Liver (tissue), 9 donors: Measurements from ENCODE around the gene PPT1. TPM values are rescaled to one million over a fixed set of nuclear protein-coding genes. Genes with fewer than 3 reads are reported as not detected.

Experiments
- DNase-seq: peaks from one replicate; pipeline ENCODE4 v3.0.0-alpha.2; 2017; ENCODE audit warnings: low spot score
- H3K27ac ChIP-seq, 2 donors: one replicate each; pipeline ENCODE4 v1.7.0; 2013; ENCODE audit warnings: inconsistent platforms in 2 of 2, low read length in 2 of 2, control low read depth in 1 of 2, low read depth in 1 of 2, mild to moderate bottlenecking in 1 of 2
- H3K27me3 ChIP-seq, 4 donors: one replicate each; pipeline versions ENCODE4 v1.6.1 to v1.7.0; 2013; ENCODE audit warnings: low read length in 3 of 4, inconsistent platforms in 1 of 4, mild to moderate bottlenecking in 1 of 4, moderate library complexity in 1 of 4; ENCODE audit not compliant: control insufficient read depth in 4 of 4, insufficient read depth in 4 of 4
- H3K36me3 ChIP-seq, 4 donors: one replicate each; pipeline versions ENCODE4 v1.6.1 to v1.7.0; 2013; ENCODE audit warnings: low read length in 3 of 4, mild to moderate bottlenecking in 3 of 4, low read depth in 1 of 4, moderate library complexity in 1 of 4; ENCODE audit not compliant: control insufficient read depth in 4 of 4, insufficient read depth in 3 of 4
- H3K4me1 ChIP-seq, 4 donors: one replicate each; pipeline versions ENCODE4 v1.6.1 to v1.7.0; 2013; ENCODE audit warnings: low read length in 3 of 4, mild to moderate bottlenecking in 3 of 4, moderate library complexity in 1 of 4; ENCODE audit not compliant: control insufficient read depth in 4 of 4, insufficient read depth in 4 of 4
- H3K4me3 ChIP-seq, 3 donors: one replicate each; pipeline versions ENCODE4 v1.6.1 to v1.7.0; 2013; ENCODE audit warnings: low read length in 3 of 3, control low read depth in 1 of 3, low read depth in 1 of 3, mild to moderate bottlenecking in 1 of 3
- H3K9ac ChIP-seq, 2 donors: one replicate each; pipeline ENCODE4 v1.7.0; 2013; ENCODE audit warnings: low read length in 2 of 2, mild to moderate bottlenecking in 2 of 2, moderate library complexity in 2 of 2, control low read depth in 1 of 2, low read depth in 1 of 2
- H3K9me3 ChIP-seq, 4 donors: one replicate each; pipeline versions ENCODE4 v1.6.1 to v1.7.0; 2013; ENCODE audit warnings: low read length in 3 of 4; ENCODE audit not compliant: control insufficient read depth in 4 of 4
- EGR1 ChIP-seq, 2 donors: IDR thresholded peaks; 2 replicates each; pipeline ENCODE4 v1.6.1; 2016 to 2018; ENCODE audit warnings: antibody characterized with exemption in 2 of 2, low read depth in 2 of 2
- FOXA1 ChIP-seq: IDR thresholded peaks from 2 replicates; pipeline ENCODE4 v1.6.1; 2016; ENCODE audit warnings: antibody characterized with exemption
- FOXA2 ChIP-seq: IDR thresholded peaks from 2 replicates; pipeline ENCODE4 v1.6.1; 2016; ENCODE audit warnings: antibody characterized with exemption
- GABPA ChIP-seq, 2 donors: IDR thresholded peaks in 1 of 2; conservative IDR thresholded peaks in 1 of 2; 2 replicates each; pipeline ENCODE4 v1.6.1; 2016; ENCODE audit warnings: antibody characterized with exemption in 2 of 2, mild to moderate bottlenecking in 1 of 2, moderate library complexity in 1 of 2
- HNF4A ChIP-seq, 2 donors: conservative IDR thresholded peaks; 2 replicates each; pipeline ENCODE4 v1.6.1; 2016; ENCODE audit warnings: antibody characterized with exemption in 2 of 2, mild to moderate bottlenecking in 2 of 2
- HNF4G ChIP-seq: IDR thresholded peaks from 2 replicates; pipeline ENCODE4 v1.6.1; 2016; ENCODE audit warnings: antibody characterized with exemption
- JUND ChIP-seq, 2 donors: IDR thresholded peaks; 2 replicates each; pipeline ENCODE4 v1.6.1; 2016; ENCODE audit warnings: antibody characterized with exemption in 2 of 2
- NR2F2 ChIP-seq: IDR thresholded peaks from 2 replicates; pipeline ENCODE4 v1.6.1; 2016; ENCODE audit warnings: antibody characterized with exemption
- RAD21 ChIP-seq, 2 donors: IDR thresholded peaks; 2 replicates each; pipeline ENCODE4 v1.6.1; 2016; ENCODE audit warnings: antibody characterized with exemption in 2 of 2, mild to moderate bottlenecking in 2 of 2
- RXRA ChIP-seq, 2 donors: IDR thresholded peaks; 2 replicates each; pipeline ENCODE4 v1.6.1; 2017 to 2018; ENCODE audit warnings: antibody characterized with exemption in 2 of 2, mild to moderate bottlenecking in 1 of 2
- SP1 ChIP-seq: IDR thresholded peaks from 2 replicates; pipeline ENCODE4 v1.6.1; 2018; ENCODE audit warnings: antibody characterized with exemption, mild to moderate bottlenecking
- TAF1 ChIP-seq: conservative IDR thresholded peaks from 2 replicates; pipeline ENCODE4 v1.6.1; 2016; ENCODE audit warnings: antibody characterized with exemption, mild to moderate bottlenecking
- YY1 ChIP-seq: IDR thresholded peaks from 2 replicates; pipeline ENCODE4 v1.6.1; 2016; ENCODE audit warnings: antibody characterized with exemption, mild to moderate bottlenecking
- WGBS: extraction: QIAGEN DNeasy Blood & Tissue Kit; methylation state at CpG from one replicate; pipeline ENCODE4 v1.1.7; 2013; 5-methylcytosine and 5-hydroxymethylcytosine counted together
- polyA plus RNA-seq, 2 donors: library from polyadenylated mRNA; stranded (reverse) in 1 of 2; unstranded in 1 of 2; fragments of 200-250 nt in 1 of 2; fragments of >200 nt in 1 of 2; fragmentation: Nextera tagmentation in 1 of 2; extraction: Ambion mirVana in 1 of 2; gene quantifications; one replicate each; pipeline versions ENCODE4 v1.2.1 to v1.2.3, GENCODE V29; 2013 to 2015
- total RNA-seq, 2 donors: library from RNA; depleted of rRNA; stranded (reverse); fragments of >200 nt; gene quantifications; one replicate each; pipeline ENCODE4 v1.2.3, GENCODE V29; 2014
- TF ChIP-seq, protein P1 (sequence below): IDR thresholded peaks from 2 replicates; pipeline ENCODE4 v1.6.1; 2016; ENCODE audit warnings: antibody characterized with exemption, mild to moderate bottlenecking
- TF ChIP-seq, protein P2 (sequence below): IDR thresholded peaks from 2 replicates; pipeline ENCODE4 v1.6.1; 2016; ENCODE audit warnings: antibody characterized with exemption
- TF ChIP-seq, protein P3 (sequence below): fragments of 150-350 bp; IDR thresholded peaks from 2 replicates; pipeline ENCODE4 v1.5.1; 2017; ENCODE audit warnings: improper control_type of control experiment, low read depth, low read length; ENCODE audit not compliant: missing input control
- TF ChIP-seq, protein P4 (sequence below): IDR thresholded peaks from 2 replicates; pipeline ENCODE4 v1.6.1; 2016; ENCODE audit warnings: antibody characterized with exemption
- TF ChIP-seq, protein P5 (sequence below): IDR thresholded peaks from 2 replicates; pipeline ENCODE4 v1.6.1; 2016; ENCODE audit warnings: antibody characterized with exemption
- donor health status: healthy.
- donor health status: healthy.
- donor health status: healthy.
- donor health status: healthy.
- donor health status: healthy.

PPT1 gene
- total and polyA plus RNA-seq, 4 donors, result 15.4 to 46.8 (median 27.1) TPM

DNA sequence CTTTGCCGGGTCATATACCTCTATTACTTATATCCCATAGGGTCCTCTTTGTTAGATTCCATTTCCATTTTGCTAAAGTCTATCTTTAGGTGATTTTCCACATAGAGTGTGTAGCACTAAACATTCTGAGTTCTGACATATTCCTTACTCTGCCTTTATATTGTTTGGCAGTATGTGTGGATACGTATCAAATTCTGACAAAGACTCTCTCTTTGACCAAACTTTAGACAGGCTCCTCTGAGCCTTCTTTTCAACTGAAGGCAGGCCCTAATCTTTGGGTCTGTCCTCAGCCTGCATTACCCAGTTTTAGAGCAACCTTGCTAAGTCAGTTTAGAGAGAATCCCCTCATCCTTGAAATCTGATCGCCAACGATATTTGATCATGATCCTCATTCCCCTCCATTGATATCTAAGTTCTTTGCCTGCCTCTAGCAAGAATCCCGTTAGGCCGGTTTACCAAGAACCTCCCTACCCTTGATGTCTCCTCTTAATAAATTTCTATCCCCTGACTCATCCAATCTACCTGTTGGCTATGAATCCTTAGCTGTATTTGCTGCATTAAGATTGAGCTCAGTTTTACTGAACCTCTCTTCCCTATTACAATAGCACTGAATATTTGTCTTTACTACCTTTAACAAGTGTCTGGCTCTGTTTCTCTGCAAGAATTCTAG is 10.4 kb upstream of the PPT1 start (continued):
- TF ChIP-seq, protein P1, sequence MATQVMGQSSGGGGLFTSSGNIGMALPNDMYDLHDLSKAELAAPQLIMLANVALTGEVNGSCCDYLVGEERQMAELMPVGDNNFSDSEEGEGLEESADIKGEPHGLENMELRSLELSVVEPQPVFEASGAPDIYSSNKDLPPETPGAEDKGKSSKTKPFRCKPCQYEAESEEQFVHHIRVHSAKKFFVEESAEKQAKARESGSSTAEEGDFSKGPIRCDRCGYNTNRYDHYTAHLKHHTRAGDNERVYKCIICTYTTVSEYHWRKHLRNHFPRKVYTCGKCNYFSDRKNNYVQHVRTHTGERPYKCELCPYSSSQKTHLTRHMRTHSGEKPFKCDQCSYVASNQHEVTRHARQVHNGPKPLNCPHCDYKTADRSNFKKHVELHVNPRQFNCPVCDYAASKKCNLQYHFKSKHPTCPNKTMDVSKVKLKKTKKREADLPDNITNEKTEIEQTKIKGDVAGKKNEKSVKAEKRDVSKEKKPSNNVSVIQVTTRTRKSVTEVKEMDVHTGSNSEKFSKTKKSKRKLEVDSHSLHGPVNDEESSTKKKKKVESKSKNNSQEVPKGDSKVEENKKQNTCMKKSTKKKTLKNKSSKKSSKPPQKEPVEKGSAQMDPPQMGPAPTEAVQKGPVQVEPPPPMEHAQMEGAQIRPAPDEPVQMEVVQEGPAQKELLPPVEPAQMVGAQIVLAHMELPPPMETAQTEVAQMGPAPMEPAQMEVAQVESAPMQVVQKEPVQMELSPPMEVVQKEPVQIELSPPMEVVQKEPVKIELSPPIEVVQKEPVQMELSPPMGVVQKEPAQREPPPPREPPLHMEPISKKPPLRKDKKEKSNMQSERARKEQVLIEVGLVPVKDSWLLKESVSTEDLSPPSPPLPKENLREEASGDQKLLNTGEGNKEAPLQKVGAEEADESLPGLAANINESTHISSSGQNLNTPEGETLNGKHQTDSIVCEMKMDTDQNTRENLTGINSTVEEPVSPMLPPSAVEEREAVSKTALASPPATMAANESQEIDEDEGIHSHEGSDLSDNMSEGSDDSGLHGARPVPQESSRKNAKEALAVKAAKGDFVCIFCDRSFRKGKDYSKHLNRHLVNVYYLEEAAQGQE, result no peak
- TF ChIP-seq FOXA1, result no peak

DNA sequence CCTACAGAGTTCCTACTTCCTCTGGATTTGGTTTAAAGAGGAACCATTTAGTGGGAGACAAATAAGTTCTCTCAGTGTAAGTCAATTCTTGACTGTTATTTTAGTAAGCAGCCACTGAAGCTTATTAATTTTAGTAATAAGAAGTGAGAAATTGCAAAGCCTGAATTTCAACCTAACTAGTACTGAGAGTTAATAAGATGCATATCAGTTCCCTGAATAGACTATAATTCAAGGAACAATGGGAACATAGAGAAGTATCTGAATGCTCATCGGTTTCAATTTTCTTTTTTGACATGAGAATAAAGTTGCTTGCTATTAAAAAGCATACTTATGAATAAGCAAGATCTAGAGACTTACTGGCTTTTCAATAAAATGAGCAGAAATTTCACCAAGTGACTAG is 8.0 kb upstream of the PPT1 start:
- TF ChIP-seq HNF4A (conservative IDR thresholded peaks at IDR 0.05), result no peak
- TF ChIP-seq, protein P1, result no peak
- TF ChIP-seq RAD21 (IDR thresholded peaks at IDR 0.05), result no peak
- TF ChIP-seq FOXA1, result no peak
- TF ChIP-seq, protein P2, sequence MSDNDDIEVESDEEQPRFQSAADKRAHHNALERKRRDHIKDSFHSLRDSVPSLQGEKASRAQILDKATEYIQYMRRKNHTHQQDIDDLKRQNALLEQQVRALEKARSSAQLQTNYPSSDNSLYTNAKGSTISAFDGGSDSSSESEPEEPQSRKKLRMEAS, result no peak
- TF ChIP-seq GABPA (IDR thresholded peaks at IDR 0.05 in 1 of 2, conservative IDR thresholded peaks at IDR 0.05 in 1 of 2), result no peak
- Histone ChIP-seq H3K4me3 (no peak overlapping the region), H3K9ac (no peak overlapping the region), H3K36me3 (no peaks in the 10 kb centered on the region), H3K27me3 (no peaks in the 10 kb centered on the region), H3K27ac (no peak overlapping the region), H3K9me3 (peaks cover 0 to 5% (median 1%) of the 10 kb centered on the region in 4 donors), H3K4me1 (no peaks in the 10 kb centered on the region)
- WGBS, result 77% methylated on average over 1 of the region's 1 CpG
- no peak for DNase-seq

DNA sequence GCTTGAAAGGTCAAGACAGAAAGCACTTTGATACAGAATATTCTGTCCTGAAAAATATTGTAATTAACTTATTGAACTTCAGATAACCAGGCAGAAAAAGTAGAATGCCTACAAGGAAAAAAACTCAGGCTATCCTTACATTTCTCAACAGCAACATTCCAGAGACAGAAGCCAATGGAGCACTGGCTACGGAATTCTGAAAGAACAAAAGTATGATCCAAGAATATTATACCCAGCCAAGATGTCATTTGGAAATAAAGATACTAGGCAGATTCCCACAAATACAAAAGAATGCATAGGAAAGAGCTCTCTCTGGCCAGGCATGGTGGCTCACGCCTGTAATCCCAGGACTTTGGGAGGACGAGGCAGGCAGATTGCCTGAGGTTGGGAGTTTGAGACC is 5.8 kb upstream of the PPT1 start:
- Histone ChIP-seq H3K9me3 (peaks cover 0 to 5% (median 1%) of the 10 kb centered on the region in 4 donors), H3K4me3 (peak overlapping the region in 1 of 3 donors; percentile 26), H3K9ac (no peak overlapping the region), H3K27me3 (no peaks in the 10 kb centered on the region), H3K27ac (no peak overlapping the region), H3K4me1 (no peaks in the 10 kb centered on the region), H3K36me3 (no peaks in the 10 kb centered on the region)
- WGBS, result 83% methylated on average over 3 of the region's 3 CpGs
- DNase-seq, result no peak
- no peak for TF ChIP-seq JUND (IDR thresholded peaks at IDR 0.05)
- no peak for TF ChIP-seq GABPA (IDR thresholded peaks at IDR 0.05 in 1 of 2, conservative IDR thresholded peaks at IDR 0.05 in 1 of 2)
- no peak for TF ChIP-seq SP1
- TF ChIP-seq, protein P2, result no peak
- TF ChIP-seq RAD21 (IDR thresholded peaks at IDR 0.05), result no peak
- TF ChIP-seq FOXA2, result no peak
- TF ChIP-seq YY1, result no peak
- no peak for TF ChIP-seq FOXA1
- no peak for TF ChIP-seq HNF4A (conservative IDR thresholded peaks at IDR 0.05)
- TF ChIP-seq RXRA (IDR thresholded peaks at IDR 0.05), result no peak
- no peak for TF ChIP-seq TAF1
- TF ChIP-seq NR2F2, result no peak
- TF ChIP-seq, protein P3, sequence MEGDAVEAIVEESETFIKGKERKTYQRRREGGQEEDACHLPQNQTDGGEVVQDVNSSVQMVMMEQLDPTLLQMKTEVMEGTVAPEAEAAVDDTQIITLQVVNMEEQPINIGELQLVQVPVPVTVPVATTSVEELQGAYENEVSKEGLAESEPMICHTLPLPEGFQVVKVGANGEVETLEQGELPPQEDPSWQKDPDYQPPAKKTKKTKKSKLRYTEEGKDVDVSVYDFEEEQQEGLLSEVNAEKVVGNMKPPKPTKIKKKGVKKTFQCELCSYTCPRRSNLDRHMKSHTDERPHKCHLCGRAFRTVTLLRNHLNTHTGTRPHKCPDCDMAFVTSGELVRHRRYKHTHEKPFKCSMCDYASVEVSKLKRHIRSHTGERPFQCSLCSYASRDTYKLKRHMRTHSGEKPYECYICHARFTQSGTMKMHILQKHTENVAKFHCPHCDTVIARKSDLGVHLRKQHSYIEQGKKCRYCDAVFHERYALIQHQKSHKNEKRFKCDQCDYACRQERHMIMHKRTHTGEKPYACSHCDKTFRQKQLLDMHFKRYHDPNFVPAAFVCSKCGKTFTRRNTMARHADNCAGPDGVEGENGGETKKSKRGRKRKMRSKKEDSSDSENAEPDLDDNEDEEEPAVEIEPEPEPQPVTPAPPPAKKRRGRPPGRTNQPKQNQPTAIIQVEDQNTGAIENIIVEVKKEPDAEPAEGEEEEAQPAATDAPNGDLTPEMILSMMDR, result no peak
- TF ChIP-seq, protein P4, sequence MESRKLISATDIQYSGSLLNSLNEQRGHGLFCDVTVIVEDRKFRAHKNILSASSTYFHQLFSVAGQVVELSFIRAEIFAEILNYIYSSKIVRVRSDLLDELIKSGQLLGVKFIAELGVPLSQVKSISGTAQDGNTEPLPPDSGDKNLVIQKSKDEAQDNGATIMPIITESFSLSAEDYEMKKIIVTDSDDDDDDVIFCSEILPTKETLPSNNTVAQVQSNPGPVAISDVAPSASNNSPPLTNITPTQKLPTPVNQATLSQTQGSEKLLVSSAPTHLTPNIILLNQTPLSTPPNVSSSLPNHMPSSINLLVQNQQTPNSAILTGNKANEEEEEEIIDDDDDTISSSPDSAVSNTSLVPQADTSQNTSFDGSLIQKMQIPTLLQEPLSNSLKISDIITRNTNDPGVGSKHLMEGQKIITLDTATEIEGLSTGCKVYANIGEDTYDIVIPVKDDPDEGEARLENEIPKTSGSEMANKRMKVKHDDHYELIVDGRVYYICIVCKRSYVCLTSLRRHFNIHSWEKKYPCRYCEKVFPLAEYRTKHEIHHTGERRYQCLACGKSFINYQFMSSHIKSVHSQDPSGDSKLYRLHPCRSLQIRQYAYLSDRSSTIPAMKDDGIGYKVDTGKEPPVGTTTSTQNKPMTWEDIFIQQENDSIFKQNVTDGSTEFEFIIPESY, result no peak
- TF ChIP-seq EGR1 (IDR thresholded peaks at IDR 0.05; ENCODE audit: low read depth in 2 of 2), result no peak
- TF ChIP-seq, protein P5, sequence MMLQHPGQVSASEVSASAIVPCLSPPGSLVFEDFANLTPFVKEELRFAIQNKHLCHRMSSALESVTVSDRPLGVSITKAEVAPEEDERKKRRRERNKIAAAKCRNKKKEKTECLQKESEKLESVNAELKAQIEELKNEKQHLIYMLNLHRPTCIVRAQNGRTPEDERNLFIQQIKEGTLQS, result no peak
- TF ChIP-seq HNF4G, result no peak
